GM23248 (cell line): ENCODE measurements around the gene URM1.

Experiments
- EZH2 ChIP-seq: fragments of 200-600 bp; sonication (generic); IDR thresholded peaks from 2 replicates; pipeline ENCODE4 v1.6.1; 2018; ENCODE audit warnings: antibody characterized with exemption, mild to moderate bottlenecking; ENCODE audit not compliant: insufficient read depth, poor library complexity, severe bottlenecking
- EZH2phosphoT487 ChIP-seq: fragments of 200-600 bp; sonication (generic); IDR thresholded peaks from 2 replicates; pipeline ENCODE4 v1.6.1; 2018; ENCODE audit warnings: antibody characterized with exemption, moderate library complexity, mild to moderate bottlenecking, low read depth; ENCODE audit not compliant: insufficient read depth

DNA sequence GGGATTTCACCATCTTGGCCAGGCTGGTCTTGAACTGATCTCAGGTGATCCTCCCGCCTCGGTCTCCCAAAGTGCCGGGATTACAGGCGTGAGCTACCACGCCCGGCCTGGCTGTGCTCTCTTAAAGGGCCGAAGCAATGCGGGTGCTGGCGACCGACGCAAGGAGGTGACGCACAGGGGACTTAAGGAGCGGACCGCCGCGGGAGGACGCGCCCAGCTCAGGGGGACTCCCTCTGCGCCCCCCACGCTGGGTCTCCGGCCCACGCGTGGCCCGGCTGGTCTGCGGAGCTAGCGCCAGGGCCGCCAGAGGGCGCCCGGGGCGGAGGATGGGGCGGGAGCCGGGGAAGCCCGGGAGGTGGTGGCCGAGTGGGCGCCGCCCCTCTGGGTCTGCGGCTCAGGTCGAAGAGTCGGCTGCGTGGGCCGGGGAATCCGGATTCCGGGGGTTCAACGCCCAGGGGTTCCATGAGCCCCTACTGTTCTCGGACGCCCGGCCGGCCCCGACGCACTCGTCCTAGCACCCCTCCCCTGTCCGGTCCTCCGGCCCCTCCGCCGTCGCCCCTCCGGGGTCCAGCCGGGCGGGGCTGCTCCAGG, 49.0 kb downstream of the URM1 start:
- TF ChIP-seq EZH2 (no peak), EZH2phosphoT487 (no peak)
